K562 (cell line): ENCODE measurements around the gene DAB2. TPM values are rescaled to one million over a fixed set of nuclear protein-coding genes. Genes with fewer than 3 reads are reported as not detected.
A peak's percentile ranks its signal among the peaks of the same experiment; 100 is the strongest.

ENCODE experiments used
- ARHGAP35 ChIP-seq: fragments of 450-650 bp; IDR thresholded peaks from 2 replicates; pipeline ENCODE4 v1.6.1; 2018; ENCODE audit not compliant: partially characterized antibody
- BMI1 ChIP-seq: fragments of 150-350 bp; IDR thresholded peaks from 2 replicates; pipeline ENCODE4 v1.6.1; 2014; ENCODE audit warnings: low read length
- FOXP1 ChIP-seq: sonication (generic); formaldehyde crosslinking; IDR thresholded peaks from 2 replicates; pipeline ENCODE4 v1.8.0; 2022; ENCODE audit warnings: mild to moderate bottlenecking, missing genetic modification reagents
- GABPB2 ChIP-seq: fragments of 250-450 bp; sonication (Bioruptor Pico); conservative IDR thresholded peaks from 2 replicates; pipeline ENCODE4 v1.5.1; 2021; ENCODE audit warnings: mild to moderate bottlenecking
- IRF2 ChIP-seq: sonication (generic); formaldehyde crosslinking; IDR thresholded peaks from 2 replicates; pipeline ENCODE4 v1.8.1; 2022; ENCODE audit warnings: mild to moderate bottlenecking, missing genetic modification reagents
- JUNB ChIP-seq: fragments of 450-650 bp; formaldehyde crosslinking; conservative IDR thresholded peaks from 2 replicates; pipeline ENCODE4 v1.4.0; 2020; ENCODE audit warnings: mild to moderate bottlenecking
- MLLT1 ChIP-seq, 2 experiments: fragments of 450-650 bp; IDR thresholded peaks; 2 replicates each; pipeline ENCODE4 v1.6.1; 2016
- PHF20 ChIP-seq: fragments of 450-650 bp; IDR thresholded peaks from 2 replicates; pipeline ENCODE4 v1.6.1; 2018; ENCODE audit not compliant: partially characterized antibody
- PHF8 ChIP-seq: fragments of 200-600 bp; sonication (generic); IDR thresholded peaks from 2 replicates; pipeline ENCODE4 v1.6.1; 2012; ENCODE audit warnings: mixed run types, mild to moderate bottlenecking, inconsistent platforms, low read length, moderate library complexity, borderline replicate concordance
- RNF2 ChIP-seq: sonication (generic); IDR thresholded peaks from 2 replicates; pipeline ENCODE4 v1.6.1; 2016
- SMAD1 ChIP-seq: fragments of 150-350 bp; IDR thresholded peaks from 2 replicates; pipeline ENCODE4 v1.6.1; 2014; ENCODE audit warnings: low read length, low read depth; ENCODE audit not compliant: partially characterized antibody
- SMAD3 ChIP-seq: fragments of 450-650 bp; formaldehyde crosslinking; conservative IDR thresholded peaks from 2 replicates; pipeline ENCODE4 v1.4.0; 2020; ENCODE audit warnings: mild to moderate bottlenecking
- SOX6 ChIP-seq: fragments of 450-650 bp; IDR thresholded peaks from 2 replicates; pipeline ENCODE4 v1.6.1; 2014; ENCODE audit warnings: mild to moderate bottlenecking
- YY1 ChIP-seq, 3 experiments: IDR thresholded peaks; 2 replicates each; pipeline ENCODE4 v1.6.1; 2011; ENCODE audit warnings: low read length in 2 of 3, mild to moderate bottlenecking in 2 of 3, moderate library complexity in 2 of 3, borderline replicate concordance in 1 of 3, control low read depth in 1 of 3, low read depth in 1 of 3; ENCODE audit not compliant: insufficient read depth in 3 of 3, insufficient replicate concordance in 2 of 3, control insufficient read depth in 1 of 3, insufficient read length in 1 of 3; ENCODE audit errors: extremely low read depth in 1 of 3
- ZBTB17 ChIP-seq: fragments of 450-650 bp; formaldehyde crosslinking; IDR thresholded peaks from 2 replicates; pipeline ENCODE4 v1.4.0; 2020; ENCODE audit warnings: mild to moderate bottlenecking
- ZHX1 ChIP-seq: fragments of 150-350 bp; conservative IDR thresholded peaks from 2 replicates; pipeline ENCODE4 v1.6.1; 2014; ENCODE audit warnings: low read length
- ZNF507 ChIP-seq: conservative IDR thresholded peaks from 2 replicates; pipeline ENCODE4 v1.6.1; 2017; ENCODE audit warnings: missing genetic modification characterization, missing compliant biosample characterization
- ZNF561 ChIP-seq: fragments of 450-650 bp; formaldehyde crosslinking; conservative IDR thresholded peaks from 2 replicates; pipeline ENCODE4 v1.4.0; 2020; ENCODE audit warnings: mild to moderate bottlenecking, moderate library complexity
- polyA plus RNA-seq, 8 experiments: library from polyadenylated mRNA; depleted of rRNA in 4 of 8; stranded (reverse) in 5 of 8; unstranded in 3 of 8; fragments of >200 nt; fragmentation: Nextera tagmentation in 2 of 8; fragmentation: Illumina TruSeq in 1 of 8; extraction: Ambion mirVana in 2 of 8; extraction: Trizol in 1 of 8; gene quantifications; 2 replicates each; pipeline versions ENCODE4 v1.2.1 to v1.2.3, GENCODE V29; 2011 to 2014; ENCODE audit warnings: inconsistent platforms in 1 of 8, missing spikeins in 1 of 8
- total RNA-seq, 7 experiments: library from RNA; depleted of rRNA in 6 of 7; stranded (reverse); fragments of >200 nt in 6 of 7; fragmentation: Illumina TruSeq in 2 of 7; extraction: Trizol in 2 of 7; gene quantifications; 2 replicates each; pipeline versions ENCODE4 v1.2.1 to v1.2.3, GENCODE V29; 2011 to 2021; ENCODE audit warnings: low replicate concordance in 1 of 7
- TF ChIP-seq, protein P1 (sequence below): sonication (generic); formaldehyde crosslinking; IDR thresholded peaks from 2 replicates; pipeline ENCODE4 v1.8.0; 2022; ENCODE audit warnings: mild to moderate bottlenecking, missing genetic modification reagents

Gene DAB2
- total and polyA plus RNA-seq, 9 of the 15 experiments (the other 6 are each of a cell fraction or from before 2014, with no cell fraction given), result 6.6 to 29.9 (median 24.1) TPM

GRCh38 chr5:39424736-39425637 is at the start of gene DAB2 (continued):
- no peak for TF ChIP-seq ZHX1
- TF ChIP-seq SOX6, result peak; percentile 78
- TF ChIP-seq SMAD1, result no peak
- peak in 1 of 3 experiments; percentile 13 for TF ChIP-seq YY1 (IDR thresholded peaks at IDR 0.05; ENCODE audit: borderline replicate concordance in 1 of 3, control insufficient read depth in 1 of 3, extremely low read depth in 1 of 3, insufficient read depth in 3 of 3, insufficient read length in 1 of 3, insufficient replicate concordance in 2 of 3, low read depth in 1 of 3, low read length in 2 of 3)
- no peak for TF ChIP-seq ZNF507 (tag)
- TF ChIP-seq, protein P1, sequence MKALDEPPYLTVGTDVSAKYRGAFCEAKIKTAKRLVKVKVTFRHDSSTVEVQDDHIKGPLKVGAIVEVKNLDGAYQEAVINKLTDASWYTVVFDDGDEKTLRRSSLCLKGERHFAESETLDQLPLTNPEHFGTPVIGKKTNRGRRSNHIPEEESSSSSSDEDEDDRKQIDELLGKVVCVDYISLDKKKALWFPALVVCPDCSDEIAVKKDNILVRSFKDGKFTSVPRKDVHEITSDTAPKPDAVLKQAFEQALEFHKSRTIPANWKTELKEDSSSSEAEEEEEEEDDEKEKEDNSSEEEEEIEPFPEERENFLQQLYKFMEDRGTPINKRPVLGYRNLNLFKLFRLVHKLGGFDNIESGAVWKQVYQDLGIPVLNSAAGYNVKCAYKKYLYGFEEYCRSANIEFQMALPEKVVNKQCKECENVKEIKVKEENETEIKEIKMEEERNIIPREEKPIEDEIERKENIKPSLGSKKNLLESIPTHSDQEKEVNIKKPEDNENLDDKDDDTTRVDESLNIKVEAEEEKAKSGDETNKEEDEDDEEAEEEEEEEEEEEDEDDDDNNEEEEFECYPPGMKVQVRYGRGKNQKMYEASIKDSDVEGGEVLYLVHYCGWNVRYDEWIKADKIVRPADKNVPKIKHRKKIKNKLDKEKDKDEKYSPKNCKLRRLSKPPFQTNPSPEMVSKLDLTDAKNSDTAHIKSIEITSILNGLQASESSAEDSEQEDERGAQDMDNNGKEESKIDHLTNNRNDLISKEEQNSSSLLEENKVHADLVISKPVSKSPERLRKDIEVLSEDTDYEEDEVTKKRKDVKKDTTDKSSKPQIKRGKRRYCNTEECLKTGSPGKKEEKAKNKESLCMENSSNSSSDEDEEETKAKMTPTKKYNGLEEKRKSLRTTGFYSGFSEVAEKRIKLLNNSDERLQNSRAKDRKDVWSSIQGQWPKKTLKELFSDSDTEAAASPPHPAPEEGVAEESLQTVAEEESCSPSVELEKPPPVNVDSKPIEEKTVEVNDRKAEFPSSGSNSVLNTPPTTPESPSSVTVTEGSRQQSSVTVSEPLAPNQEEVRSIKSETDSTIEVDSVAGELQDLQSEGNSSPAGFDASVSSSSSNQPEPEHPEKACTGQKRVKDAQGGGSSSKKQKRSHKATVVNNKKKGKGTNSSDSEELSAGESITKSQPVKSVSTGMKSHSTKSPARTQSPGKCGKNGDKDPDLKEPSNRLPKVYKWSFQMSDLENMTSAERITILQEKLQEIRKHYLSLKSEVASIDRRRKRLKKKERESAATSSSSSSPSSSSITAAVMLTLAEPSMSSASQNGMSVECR, result no peak
- TF ChIP-seq FOXP1 (CRISPR knock-in tag), result no peak
- TF ChIP-seq JUNB (CRISPR knock-in tag), result no peak
- TF ChIP-seq PHF8, result peak; percentile 19; the same call in 1 of the 2 replicates
- no peak for TF ChIP-seq GABPB2
- peak; percentile 27 for TF ChIP-seq ZBTB17 (CRISPR knock-in tag)
- no peak for TF ChIP-seq ARHGAP35
- 0 out of 2 replicates have a peak, but pooled peaks have one; percentile 34 for TF ChIP-seq BMI1
- TF ChIP-seq SMAD3 (CRISPR knock-in tag), result peak; percentile 63; the same call in 1 of the 2 replicates
- TF ChIP-seq PHF20, result peak; percentile 43
- TF ChIP-seq ZNF561, result no peak
- no peak for TF ChIP-seq IRF2 (CRISPR knock-in tag)
- no peak; a peak in 1 of 4 replicates for TF ChIP-seq MLLT1 (IDR thresholded peaks at IDR 0.05)
- TF ChIP-seq RNF2, result peak; percentile 66; the same call in 1 of the 2 replicates
